DMS 273 (cell line): ENCODE measurements around the gene HOOK2.
"Not testable (repeated sequence)": the region's sequence is repeated elsewhere in the genome, so short reads cannot be mapped to it uniquely, and the experiment has no call there.

Experiments
- DNase-seq: peaks from one replicate; lab custom pipeline; 2025; ENCODE audit not compliant: unreplicated experiment; lab: John Stamatoyannopoulos, UW

Gene HOOK2

GRCh38 chr19:12774588-12775555 lies at the start of gene HOOK2:
TSS of gene HOOK2 (minus strand) at chr19:12775552. CDS start at chr19:12775449, 103 bp downstream.
- DNase-seq = no peak

DNA sequence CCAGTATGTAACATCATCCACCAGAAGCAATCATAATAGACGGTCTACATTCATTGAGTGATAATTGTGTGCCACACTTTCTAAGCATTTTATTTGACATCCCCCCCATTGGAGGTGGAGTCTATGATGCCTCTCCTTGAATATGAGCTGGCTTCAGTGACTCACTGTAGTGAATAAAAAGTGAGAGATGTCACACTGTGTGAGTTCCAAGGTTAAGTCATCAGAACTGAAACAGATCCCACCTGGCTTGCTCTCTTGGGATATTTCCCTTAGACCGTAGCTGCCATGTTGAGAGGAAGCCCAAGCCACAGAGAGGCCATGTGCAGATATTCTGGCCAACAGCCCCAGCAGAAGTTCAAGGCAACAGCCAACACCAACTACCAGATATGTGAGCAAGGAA lies 46.4 kb upstream of the HOOK2 start:
- DNase-seq = no peak

- not testable (repeated sequence) for DNase-seq
Observed at GRCh38 chr19:12817810-12818209, 42.5 kb upstream of the HOOK2 start.

DNA sequence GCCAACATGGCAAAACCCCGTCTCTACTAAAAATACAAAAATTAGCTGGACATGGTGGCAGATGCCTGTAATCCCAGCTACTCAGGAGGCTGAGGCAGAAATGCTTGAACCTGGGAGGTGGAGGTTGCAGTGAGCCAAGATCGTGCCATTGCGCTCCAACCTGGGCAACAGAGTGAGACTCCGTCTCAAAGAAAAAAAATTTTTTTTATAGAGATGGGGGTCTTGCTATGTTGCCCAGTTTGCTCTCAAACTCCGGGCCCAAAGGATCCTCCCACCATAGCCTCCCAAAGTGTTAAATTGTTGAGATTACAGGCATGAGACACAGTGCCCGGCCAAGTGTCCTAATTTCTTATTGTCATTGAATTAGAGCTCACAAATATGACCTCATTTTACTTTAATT lies 41.8 kb upstream of the HOOK2 start:
- DNase-seq = not testable (repeated sequence)

GRCh38 chr19:12815088-12815487 lies 39.7 kb upstream of the HOOK2 start:
- no peak for DNase-seq

GRCh38 chr19:12806242-12807081 lies 31.1 kb upstream of the HOOK2 start, which contains the start of gene RNASEH2A:
TSS of gene RNASEH2A (plus strand) at chr19:12806584. CDS start at chr19:12806674, 90 bp downstream.
- peak; percentile 97 for DNase-seq

DNA sequence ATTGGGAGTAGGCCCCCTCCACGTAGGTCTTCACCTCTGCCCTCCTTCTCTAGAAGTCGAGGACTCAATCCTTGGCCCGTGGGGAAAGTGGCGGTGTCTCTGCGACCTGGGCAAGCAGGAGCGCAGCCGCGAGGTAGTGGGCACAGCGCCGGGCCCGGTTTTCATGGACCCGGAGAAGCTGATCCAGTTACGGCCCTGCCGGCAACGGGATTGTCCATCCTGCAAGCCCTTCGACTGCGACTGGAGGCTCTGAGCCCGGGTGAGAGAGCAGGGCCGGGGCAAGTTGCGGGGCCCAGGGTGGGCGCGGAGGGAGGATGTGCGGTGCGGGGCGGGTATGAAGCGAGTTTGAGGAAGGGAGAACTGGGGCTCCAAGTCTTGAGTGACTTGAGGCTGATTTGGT lies 28.7 kb upstream of the HOOK2 start:
- no peak for DNase-seq

- DNase-seq = no peak
Observed at GRCh38 chr19:12802267-12803106, 27.1 kb upstream of the HOOK2 start.

GRCh38 chr19:12801466-12802266 lies 26.3 kb upstream of the HOOK2 start, which contains the start of the genes PRDX2 and THSD8:
TSS of gene PRDX2 (minus strand) at chr19:12801800. CDS start at chr19:12801261, 539 bp downstream.
TSS of gene THSD8 (plus strand) at chr19:12802069. CDS start at chr19:12802072, 3 bp downstream.
- DNase-seq = peak; percentile 95

DNA sequence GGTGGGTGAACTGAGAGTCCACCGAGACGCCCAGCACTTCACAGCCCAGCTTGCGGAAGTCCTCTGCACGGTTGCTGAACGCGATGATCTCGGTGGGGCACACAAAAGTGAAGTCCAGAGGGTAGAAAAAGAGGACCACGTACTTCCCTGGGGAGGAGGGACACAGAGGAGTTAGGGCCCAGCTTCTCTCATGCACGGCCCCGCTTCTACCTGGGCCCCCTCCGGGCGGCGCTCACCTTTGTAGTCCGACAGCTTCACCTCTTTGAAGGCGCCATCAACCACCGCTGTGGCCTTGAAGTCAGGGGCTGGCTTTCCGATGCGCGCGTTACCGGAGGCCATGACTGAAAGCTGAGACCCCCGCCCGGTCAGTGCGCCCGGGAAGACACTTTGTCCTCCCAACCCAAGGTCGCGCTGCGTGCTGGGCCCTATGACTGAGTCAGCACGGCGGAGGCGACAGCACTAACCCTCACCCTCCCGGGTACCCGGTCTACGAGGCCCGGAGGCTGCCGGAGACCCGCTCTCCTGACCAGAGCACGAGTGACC lies 25.6 kb upstream of the HOOK2 start:
- DNase-seq = no peak

DNA sequence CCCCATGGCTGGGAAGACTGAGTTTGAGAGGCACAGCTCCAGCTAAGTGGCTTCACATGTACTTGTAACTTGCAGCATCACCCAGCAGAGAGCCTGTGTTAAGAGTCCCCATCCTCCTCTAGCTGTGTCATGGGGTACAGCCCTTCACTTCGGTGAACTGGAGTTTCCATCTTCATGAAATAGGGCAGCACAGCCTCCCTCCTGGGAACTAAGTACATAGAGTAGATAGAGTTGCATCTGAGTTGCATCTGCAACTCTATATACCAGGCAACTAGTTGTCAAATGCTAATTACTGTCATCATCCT lies 25.1 kb upstream of the HOOK2 start:
- no peak for DNase-seq

GRCh38 chr19:12799742-12800465 lies 24.6 kb upstream of the HOOK2 start:
- DNase-seq = no peak

DNA sequence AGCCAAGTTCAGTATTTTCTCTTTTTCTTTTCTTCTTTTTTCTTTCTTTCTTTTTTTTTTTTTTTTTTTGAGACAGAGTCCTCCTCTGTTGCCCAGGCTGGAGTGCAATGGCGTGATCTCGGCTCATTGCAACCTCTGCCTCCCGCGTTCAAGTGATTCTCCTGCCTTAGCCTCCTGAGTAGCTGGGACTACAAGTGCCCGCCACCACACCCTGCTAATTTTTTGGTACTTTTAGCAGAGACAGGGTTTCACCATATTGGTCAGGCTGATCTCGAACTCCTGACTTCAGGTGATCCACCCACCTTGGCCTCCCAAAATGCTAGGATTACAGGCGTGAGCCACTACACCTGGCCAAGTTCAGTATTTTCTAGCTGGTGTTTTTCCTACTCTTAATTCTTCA lies 22.3 kb upstream of the HOOK2 start:
- not testable (repeated sequence) for DNase-seq

DNA sequence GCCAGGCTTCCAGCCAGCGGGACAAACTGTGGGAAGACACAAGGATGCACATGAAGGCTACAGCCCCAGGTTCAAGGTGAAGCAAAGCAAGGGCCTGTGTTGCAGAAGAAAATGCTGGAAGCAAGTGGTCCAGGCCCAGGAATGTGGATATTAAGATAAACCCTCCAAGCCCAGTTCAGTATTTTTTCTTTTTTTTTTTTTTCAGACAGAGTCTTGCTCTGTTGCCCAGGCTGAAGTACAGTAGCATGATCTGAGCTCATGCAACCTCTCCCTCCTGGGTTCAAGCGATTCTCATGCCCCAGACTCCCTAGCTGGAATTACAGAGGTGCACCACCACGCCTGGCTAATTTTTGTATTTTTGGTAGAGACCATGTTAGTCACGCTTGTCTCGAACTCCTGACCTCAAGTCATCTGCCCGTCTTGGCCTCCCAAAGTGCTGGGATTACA lies 21.8 kb upstream of the HOOK2 start:
- no peak for DNase-seq

GRCh38 chr19:12796146-12797071 lies 21.1 kb upstream of the HOOK2 start:
- DNase-seq = peak; percentile 94

DNA sequence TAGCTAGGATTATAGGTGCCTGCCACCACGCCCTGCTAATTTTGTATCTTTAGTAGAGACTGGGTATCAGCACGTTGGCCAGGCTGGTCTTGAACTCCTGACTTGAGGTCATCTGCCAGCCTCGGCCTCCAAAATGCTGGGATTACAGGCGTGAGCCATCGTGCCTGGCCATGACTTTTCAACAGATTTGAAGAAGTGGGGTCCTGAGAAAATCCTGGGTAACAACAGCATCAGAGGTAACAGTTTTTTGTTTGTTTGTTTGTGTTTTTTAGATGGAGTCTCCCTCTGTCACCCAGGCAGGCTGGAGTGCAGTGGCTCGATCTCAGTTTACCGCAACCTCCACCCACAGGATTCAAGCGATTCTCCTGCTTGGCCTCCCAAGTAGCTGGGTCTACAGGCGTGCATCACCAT lies 19.6 kb upstream of the HOOK2 start:
- DNase-seq = no peak

DNA sequence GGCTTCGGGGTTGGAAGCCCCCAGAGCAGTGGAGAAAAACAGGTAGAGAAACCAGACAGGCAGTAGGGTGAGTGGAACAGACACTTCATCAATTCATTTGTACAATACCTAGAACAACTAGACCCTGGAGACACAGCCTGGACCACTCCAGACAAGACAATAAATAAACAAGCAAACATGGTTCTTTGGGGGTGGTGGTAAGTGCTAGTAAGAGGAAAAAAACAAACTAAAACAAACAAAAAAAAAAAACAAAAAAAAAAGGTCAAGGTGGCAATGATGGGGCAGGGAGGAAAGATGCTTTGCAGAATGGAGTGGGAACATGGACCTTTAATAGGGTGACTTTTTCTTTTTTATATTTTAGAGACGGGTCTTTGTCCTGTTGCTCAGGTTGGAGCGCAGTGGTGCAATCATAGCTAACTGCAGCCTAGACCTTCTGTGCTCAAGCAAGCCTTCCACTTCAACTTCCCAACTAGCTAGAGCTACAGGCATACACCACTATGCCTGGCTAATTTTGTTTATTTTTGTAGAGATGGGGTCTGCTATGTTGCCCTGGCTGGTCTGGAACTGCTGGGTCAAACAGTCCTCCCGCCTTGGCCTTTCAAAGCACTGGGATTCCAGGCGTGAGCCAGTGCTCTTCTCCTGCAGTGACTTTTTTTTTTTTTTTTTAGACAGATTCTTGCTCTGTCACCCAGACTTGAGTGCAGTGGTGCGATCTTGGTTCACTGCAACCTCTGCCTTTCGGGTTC lies 19.0 kb upstream of the HOOK2 start:
- DNase-seq = no peak
